ENCODE data around the gene TTN.
A peak's percentile ranks its signal among the peaks of the same experiment; 100 is the strongest.

Gene TTN

GRCh38 chr2:178804791-178805190 is 2.4 kb downstream of the TTN start:
- DNase-seq (ENCODE audit: low read depth), result no peak
- peak; percentile 66 for TF ChIP-seq CTCF (IDR thresholded peaks at IDR 0.05; ENCODE audit: low read depth, low read length, missing control alignments)
- no peak overlapping the region for H3K4me3 ChIP-seq (ENCODE audit: low read depth, low read length)

GRCh38 chr2:178800510-178800909 is 6.7 kb downstream of the TTN start:
- H3K4me3 ChIP-seq (ENCODE audit: low read depth, low read length), result no peak overlapping the region
- TF ChIP-seq CTCF (IDR thresholded peaks at IDR 0.05; ENCODE audit: low read depth, low read length, missing control alignments), result no peak
- no peak for DNase-seq (ENCODE audit: low read depth)

- TF ChIP-seq CTCF (IDR thresholded peaks at IDR 0.05; ENCODE audit: low read depth, low read length, missing control alignments), result no peak
- no peak for DNase-seq (ENCODE audit: low read depth)
- H3K4me3 ChIP-seq (ENCODE audit: low read depth, low read length), result no peak overlapping the region
Measured at GRCh38 chr2:178799305-178799704, 7.9 kb downstream of the TTN start.

- TF ChIP-seq CTCF (IDR thresholded peaks at IDR 0.05; ENCODE audit: low read depth, low read length, missing control alignments), result no peak
- H3K4me3 ChIP-seq (ENCODE audit: low read depth, low read length), result no peak overlapping the region
- DNase-seq (ENCODE audit: low read depth), result no peak
Measured at GRCh38 chr2:178796079-178796677, 11.0 kb downstream of the TTN start.

GRCh38 chr2:178787934-178788333 is 19.3 kb downstream of the TTN start:
- no peak for DNase-seq (ENCODE audit: low read depth)
- no peak for TF ChIP-seq CTCF (IDR thresholded peaks at IDR 0.05; ENCODE audit: low read depth, low read length, missing control alignments)
- H3K4me3 ChIP-seq (ENCODE audit: low read depth, low read length), result no peak overlapping the region

GRCh38 chr2:178787155-178787554 is 20.1 kb downstream of the TTN start:
- no peak for DNase-seq (ENCODE audit: low read depth)
- no peak for TF ChIP-seq CTCF (IDR thresholded peaks at IDR 0.05; ENCODE audit: low read depth, low read length, missing control alignments)
- H3K4me3 ChIP-seq (ENCODE audit: low read depth, low read length), result no peak overlapping the region

- TF ChIP-seq CTCF (IDR thresholded peaks at IDR 0.05; ENCODE audit: low read depth, low read length, missing control alignments), result no peak
Measured at GRCh38 chr2:178783889-178784288, 23.3 kb downstream of the TTN start.

More at GRCh38 chr2:178783889-178784288, 23.3 kb downstream of the TTN start:
- no peak for DNase-seq (ENCODE audit: low read depth)
- H3K4me3 ChIP-seq (ENCODE audit: low read depth, low read length), result no peak overlapping the region
